NOMO-1 treated with dmso at 0.1 percent for 144 hours (cell line): ENCODE measurements around the gene RFNG.
"Not testable (repeated sequence)": the region's sequence is repeated elsewhere in the genome, so short reads cannot be mapped to it uniquely, and the experiment has no call there.

Experiments
- DNase-seq: peaks from one replicate; lab custom pipeline; 2025; ENCODE audit not compliant: unreplicated experiment; lab: John Stamatoyannopoulos, UW

The RFNG gene

DNA sequence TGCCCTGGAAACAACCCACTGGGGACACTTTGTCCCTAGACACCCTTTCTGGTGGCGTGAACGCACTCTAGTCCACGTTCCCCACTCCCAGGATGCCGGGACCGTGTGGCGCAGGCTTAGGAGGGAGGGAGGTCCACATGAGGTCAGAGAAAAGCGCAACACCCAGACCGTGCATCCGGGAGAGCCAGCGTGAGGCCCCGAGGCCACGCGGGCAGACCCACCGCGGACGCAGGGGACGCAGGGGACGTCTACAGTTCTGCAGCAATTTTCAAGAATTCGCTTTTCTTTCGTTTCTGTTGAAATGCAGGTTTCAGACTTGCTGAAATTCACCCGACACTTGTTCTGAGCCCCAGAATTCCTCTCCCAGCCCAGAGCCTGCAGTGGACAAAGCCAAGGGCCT is 4.7 kb downstream of the RFNG start:
- no peak for DNase-seq

- DNase-seq = no peak
Measured at GRCh38 chr17:82045936-82046484, 5.6 kb downstream of the RFNG start.

- no peak for DNase-seq
Measured at GRCh38 chr17:82043507-82043906, 8.1 kb downstream of the RFNG start.

DNA sequence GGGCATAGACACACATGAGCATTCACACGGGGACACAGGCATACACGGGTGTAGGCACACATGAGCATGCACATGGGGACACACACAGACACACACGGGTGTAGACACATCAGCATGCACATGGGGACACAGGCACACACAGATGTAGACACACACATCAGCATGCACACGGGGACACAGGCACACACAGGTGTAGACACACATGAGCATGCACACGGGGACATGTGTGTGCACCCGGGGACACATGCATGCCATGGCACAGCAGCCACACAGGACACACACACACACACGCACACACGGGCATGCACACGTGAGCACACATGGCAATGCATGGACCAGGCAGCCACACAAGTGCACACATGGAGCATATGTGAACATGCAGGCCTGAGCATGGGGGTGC is 9.0 kb downstream of the RFNG start:
- DNase-seq = no peak

DNA sequence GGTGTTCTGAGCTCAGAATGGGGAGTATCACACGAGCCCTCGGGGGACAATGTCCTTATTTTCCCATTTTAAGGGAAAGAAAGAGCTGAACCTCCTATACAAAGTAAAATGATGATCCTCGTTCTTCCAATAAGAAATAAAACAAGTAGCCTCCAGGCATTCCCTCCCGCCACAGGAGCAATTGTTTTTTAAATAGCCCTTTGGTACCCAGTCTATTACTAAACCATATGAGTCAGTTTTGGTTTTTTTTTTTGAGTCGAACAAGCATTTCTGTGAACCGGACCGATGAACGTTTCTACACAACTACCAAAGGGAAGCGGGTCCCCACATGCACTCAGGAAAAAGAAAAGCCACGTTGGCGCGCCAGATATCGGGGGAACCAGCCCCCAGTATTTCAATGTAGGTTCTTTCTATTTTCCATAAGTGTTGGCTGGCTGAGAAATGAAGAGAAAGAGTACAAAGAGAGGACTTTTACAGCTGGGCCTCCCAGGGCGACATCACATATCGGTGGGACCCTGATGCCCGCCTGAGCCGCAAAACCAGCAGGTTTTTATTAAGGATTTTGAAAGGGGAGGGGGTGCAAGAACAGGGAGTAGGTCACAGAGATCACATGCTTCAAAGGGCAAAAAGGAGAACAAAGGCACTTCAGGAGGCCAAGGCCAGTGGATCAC is 10.3 kb downstream of the RFNG start:
- DNase-seq = no peak

DNA sequence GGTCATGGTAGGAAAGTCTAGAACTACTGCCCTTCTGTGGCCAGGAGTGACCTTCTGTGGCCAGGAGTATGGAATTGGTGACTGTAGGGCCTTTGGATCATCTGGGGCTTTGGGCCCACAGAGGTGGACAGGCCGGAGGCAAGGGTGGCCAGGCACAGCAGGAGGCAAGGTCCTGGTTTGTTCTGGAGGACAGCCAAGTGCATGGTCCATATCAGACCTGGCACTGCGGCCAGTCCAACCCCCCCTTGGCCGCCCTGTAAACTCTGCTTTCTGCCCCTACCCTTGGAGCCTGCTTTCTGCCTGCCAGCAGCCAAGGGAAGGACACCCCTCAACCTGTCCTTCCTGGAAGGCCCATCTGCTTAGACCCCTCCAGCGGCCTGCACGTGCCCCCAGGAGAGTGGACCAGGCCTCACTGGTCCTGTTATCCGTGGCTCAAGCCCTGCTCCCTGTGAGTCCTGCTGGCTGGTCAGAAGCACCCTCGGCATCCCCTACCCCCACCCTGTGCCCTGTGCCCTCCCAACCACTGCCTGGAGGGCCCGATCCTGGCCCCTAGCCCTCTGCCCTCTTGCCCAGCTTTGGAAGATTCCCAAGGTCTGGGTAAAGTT is 11.8 kb downstream of the RFNG start:
- no peak for DNase-seq

GRCh38 chr17:82038796-82039409 is 12.7 kb downstream of the RFNG start:
- DNase-seq = not testable (repeated sequence)

DNA sequence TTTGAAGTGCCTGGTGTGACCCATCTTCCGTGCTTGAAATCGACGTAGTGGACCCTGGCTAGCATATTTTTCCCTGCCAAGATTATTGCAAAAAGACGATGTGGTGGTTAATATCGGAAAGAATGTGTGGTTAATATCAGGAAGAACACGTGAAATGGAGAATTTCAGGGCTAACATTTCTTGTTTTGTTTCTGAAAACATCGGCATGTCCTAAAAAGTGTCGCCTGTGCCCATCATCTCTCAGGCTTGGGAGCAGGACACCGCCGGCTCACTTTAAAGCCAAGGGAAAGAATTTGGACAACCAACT is 13.8 kb downstream of the RFNG start:
- DNase-seq = no peak

DNA sequence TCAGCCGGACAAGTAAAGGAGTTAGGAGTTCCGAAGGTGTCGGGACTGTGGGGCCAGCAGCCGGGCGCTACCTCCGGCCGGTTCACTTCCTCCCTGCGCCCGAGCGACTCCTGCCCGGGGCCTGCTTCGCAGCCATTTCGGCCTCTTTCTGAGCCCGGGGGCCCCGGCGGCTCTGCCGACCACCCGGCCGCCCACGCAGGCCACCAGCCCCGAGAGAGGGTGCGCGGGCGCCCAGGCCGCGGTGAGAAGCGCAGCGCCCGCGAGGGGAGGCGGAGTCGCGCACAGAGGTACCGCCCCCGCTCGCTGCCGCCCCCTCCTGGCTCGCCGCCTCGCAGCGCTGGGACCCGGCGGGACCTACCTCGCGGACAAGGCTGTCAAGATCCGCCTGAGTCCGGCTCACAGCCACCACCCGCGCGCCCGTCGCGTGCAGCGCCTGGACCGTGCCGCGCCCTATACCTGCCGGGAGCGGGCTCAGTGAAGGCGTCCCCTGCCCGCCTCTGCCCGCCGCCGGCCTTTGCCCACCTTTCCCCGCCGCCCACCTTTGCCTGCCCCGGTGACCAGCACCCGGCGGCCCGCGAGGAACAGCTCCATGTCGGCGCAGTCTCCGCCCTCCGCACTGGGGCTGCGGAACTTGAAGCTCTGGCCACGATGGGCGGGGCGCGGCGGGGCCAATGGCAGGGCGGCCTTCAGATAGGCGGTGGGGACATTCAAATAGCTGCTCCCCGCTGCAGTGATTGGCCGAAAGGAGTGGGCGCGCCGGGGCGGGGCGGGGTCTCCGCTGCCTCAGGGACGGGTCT is 14.3 kb downstream of the RFNG start, which contains the start of gene DCXR:
Gene DCXR, minus strand, starts transcription at position 606 of the 797 bp plus-strand sequence. Its CDS starts 15 bp downstream, at position 591.
- DNase-seq = peak; percentile 93

- no peak for DNase-seq
Measured at GRCh38 chr17:82036634-82037091, 14.9 kb downstream of the RFNG start.

DNA sequence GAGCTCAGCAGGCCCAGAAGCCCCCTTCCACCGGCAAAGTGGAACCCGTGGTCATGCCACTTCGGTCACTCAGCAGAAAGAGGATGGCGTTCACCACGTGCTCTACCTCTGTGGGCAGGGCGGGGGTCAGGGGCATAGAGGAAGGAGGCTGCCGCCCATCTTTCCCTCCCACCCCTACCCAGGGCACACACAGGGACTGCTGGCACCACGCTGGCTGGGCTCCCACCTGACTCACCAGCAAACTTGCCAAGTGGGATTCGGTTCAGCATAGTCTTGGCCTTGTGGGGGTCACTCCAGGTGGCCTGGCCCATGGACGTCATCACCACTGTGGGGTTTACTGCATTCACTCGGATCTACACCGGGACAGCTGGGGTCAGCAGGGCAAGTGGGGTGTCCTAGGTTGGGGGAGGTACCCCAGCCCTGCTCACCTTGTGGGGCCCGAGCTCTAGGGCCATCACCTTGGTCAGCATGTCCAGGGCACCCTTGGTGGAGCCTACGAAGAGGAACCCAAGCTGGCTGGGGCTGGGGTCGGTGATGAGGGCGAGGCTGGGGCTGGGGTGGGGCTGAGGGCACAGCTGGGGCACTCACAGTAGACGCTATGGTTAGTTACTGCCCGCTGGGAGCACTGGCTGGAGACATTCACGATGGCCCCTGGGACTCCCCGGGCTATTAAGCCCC is 15.5 kb downstream of the RFNG start:
- DNase-seq = no peak

GRCh38 chr17:82035488-82035887 is 16.1 kb downstream of the RFNG start:
- DNase-seq = no peak

DNA sequence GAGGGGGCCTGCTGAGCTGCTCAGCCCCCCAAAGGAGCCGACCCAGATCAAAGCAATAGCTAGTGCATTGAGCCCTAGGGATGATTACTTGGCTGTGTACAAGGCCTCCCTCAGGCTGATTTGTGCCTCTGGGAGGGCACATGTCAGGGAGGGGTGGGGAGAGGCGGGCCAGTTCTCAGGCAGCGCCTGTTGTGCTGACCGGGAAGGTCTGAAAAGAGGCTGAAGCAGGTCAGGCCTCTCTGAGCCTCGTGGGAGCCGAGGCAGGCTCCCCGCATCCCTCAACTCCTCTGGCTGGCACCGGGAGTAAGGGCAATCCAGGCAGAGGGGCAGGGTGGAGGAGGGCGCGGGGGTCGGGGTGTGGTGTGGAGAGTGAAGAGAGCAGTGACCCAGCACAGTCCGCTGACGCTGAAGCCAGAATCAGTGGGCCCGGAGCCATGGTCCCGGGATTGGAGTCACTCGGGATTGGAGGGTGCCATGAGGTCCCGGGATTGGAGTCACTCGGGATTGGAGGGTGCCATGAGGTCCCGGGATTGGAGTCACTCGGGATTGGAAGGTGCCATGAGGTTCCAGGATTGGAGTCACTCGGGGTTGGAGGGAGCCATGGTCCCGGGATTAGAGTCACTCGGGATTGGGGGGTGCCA is 17.1 kb downstream of the RFNG start:
- DNase-seq = no peak

DNA sequence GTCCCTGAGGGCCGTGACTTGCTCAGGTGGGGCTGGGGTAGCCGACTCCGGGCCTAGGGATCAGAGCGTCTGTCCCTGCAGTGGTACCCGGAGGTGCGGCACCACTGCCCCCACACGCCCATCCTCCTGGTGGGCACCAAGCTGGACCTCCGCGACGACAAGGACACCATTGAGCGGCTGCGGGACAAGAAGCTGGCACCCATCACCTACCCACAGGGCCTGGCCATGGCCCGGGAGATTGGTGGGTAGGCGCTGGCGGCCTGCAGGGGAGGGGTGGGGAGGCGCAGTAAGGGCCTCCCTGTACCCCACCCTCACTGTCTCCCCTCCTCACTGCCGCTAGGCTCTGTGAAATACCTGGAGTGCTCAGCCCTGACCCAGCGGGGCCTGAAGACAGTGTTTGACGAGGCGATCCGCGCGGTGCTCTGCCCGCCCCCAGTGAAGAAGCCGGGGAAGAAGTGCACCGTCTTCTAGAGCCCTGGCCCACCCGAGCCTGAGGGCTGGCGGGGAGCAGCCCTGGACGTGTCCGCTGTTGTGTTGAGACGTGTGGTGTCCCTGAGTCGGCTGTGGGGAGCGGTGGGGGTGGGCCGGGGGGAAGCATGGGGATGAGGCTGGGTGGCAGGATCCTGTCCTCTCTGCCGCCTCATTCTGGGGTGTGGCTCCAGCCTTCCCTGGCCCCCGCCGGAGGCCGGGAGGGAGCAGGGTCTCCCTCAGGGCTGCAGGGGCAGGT is 18.1 kb downstream of the RFNG start:
- DNase-seq = no peak

- DNase-seq = no peak
Measured at GRCh38 chr17:82031885-82032627, 19.6 kb downstream of the RFNG start.

DNA sequence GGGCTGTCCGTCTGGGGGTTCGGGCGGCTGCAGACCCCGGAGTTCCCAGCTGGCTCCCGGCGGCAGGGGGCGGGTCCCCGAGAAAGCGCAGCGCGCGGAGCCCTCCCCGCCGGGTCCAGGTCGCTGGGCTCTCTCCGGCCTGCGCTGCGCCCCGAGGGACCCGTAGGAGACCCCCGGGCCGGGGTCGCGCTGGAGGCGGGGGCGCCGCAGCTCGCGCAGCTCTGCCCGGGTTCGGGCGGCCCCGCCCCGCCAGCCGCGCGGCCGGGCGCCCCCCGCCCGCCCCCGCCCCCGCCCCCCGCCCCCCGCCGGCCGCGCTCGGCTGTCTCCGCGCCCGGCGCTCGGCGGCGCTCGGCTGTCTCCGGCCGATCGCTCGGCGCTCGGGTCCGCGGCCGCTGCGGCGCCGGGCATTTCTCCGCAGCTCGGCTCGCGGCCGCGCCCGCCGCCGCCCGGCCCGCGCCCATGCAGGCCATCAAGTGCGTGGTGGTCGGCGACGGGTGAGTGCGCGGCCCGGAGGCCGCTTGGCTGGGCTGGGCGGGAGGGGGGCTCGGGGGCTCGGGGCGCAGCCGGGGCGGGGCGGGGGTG is 20.2 kb downstream of the RFNG start, which contains the start of gene RAC3:
Gene RAC3, plus strand, starts transcription at position 376 of the 582 bp plus-strand sequence. Its CDS starts 84 bp downstream, at position 460.
- DNase-seq = no peak

DNA sequence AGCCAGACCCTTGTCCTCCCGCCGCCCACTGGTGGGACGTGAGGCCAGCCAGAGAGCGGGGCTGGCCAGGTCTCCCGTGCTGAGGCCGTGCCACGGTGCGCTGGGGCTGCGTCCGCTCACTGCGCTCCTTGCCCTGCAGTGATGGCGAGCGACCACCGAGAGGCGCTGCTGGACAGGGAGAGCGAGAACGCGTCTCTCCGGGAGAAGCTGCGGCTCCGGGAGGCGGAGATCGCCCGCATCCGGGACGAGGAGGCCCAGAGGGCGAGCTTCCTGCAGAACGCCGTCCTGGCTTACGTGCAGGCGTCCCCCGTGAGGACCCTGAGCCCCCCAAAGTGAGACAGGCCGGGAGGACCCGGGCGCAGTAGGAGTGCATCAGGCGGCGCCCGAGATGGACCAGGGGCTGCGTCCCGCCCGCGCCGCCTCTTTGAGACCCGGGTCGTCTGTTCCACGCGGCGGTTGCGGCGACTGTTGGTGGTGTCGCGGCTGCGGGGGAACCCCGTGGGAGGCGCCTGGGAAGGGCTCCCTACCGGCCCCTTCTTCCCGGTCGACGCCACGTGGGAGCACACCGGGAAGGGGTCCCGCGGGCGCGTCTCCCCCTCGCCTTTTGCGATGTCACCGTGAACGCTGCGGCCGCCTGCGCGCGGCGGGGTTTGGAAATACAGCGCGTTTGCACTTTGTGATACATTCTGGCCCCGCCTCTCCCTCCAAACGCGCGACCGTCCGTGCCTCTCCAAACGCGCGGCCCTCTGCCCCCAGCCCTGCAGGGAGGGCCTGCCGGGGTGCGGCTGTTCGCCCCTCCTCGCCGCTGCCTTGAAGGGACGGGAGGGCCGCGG is 20.9 kb downstream of the RFNG start:
- DNase-seq = peak; percentile 68
